B cell (primary cell): Measurements from ENCODE around the gene WDR33.

ENCODE experiments used
- EZH2 ChIP-seq: IDR thresholded peaks from 2 replicates; pipeline ENCODE4 v1.6.1; 2012; ENCODE audit warnings: borderline replicate concordance, low read depth, mild to moderate bottlenecking, moderate library complexity, low read length; ENCODE audit not compliant: insufficient read depth, poor library complexity, severe bottlenecking
- TF ChIP-seq, protein P1 (sequence below): fragments of 200-600 bp; IDR thresholded peaks from one replicate; pipeline ENCODE4 v1.8.0; 2022; ENCODE audit warnings: antibody characterized with exemption, mild to moderate bottlenecking

DNA sequence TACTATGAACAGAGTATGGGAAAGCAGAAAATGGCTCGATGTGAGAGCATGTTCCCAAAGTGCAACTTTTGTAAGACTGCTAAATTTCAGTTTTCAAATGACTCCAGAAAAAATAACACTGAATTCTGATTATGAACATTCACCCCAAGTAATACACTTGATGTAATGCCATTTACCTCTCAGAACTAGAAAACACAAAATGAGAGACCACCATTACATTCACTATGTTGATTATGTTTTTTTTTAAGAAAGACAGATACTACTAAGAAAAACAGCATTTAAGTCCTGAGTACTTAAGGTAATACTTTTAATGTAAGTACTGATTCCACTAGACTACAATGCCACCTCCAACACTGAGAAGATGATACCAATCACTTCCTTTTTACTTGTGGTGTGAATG, 71.2 kb downstream of the WDR33 start:
- TF ChIP-seq EZH2, result no peak
- TF ChIP-seq, protein P1, sequence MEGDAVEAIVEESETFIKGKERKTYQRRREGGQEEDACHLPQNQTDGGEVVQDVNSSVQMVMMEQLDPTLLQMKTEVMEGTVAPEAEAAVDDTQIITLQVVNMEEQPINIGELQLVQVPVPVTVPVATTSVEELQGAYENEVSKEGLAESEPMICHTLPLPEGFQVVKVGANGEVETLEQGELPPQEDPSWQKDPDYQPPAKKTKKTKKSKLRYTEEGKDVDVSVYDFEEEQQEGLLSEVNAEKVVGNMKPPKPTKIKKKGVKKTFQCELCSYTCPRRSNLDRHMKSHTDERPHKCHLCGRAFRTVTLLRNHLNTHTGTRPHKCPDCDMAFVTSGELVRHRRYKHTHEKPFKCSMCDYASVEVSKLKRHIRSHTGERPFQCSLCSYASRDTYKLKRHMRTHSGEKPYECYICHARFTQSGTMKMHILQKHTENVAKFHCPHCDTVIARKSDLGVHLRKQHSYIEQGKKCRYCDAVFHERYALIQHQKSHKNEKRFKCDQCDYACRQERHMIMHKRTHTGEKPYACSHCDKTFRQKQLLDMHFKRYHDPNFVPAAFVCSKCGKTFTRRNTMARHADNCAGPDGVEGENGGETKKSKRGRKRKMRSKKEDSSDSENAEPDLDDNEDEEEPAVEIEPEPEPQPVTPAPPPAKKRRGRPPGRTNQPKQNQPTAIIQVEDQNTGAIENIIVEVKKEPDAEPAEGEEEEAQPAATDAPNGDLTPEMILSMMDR, result no peak
